GM12891 (cell line): ENCODE measurements around the gene DQX1.

Experiments
- POLR2A ChIP-seq: IDR thresholded peaks from 2 replicates; pipeline ENCODE4 v1.6.1; 2011; ENCODE audit warnings: low read depth, low read length, control low read depth
- POLR2AphosphoS5 ChIP-seq: IDR thresholded peaks from 2 replicates; pipeline ENCODE4 v1.6.1; 2011; ENCODE audit warnings: low read depth, low read length, control low read depth
- POU2F2 ChIP-seq: IDR thresholded peaks from 2 replicates; pipeline ENCODE4 v1.6.1; 2011; ENCODE audit warnings: low read depth, mild to moderate bottlenecking, control low read depth, low read length, moderate library complexity
- TAF1 ChIP-seq: IDR thresholded peaks from 2 replicates; pipeline ENCODE4 v1.6.1; 2011; ENCODE audit warnings: low read depth, low read length, control low read depth

DNA sequence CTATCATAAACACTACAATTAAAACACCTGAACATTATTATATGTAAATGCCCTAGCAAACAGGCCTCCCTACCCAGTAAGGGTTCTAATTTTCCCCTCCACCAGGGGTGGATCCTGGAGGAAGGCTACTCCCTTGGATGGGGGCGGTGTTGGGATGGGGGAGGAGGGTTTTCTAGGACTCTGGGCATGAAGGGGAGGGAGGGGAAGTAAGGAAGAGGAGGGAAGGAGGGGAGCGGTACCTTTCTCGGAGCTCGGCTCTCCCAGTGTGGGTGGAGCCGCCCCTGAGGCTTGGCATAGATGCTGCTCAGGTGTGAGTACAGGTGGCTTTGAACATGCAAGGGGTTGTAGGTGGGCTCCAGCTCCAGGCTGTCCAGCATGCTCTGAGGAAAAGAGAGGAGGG, 33.9 kb upstream of the DQX1 start:
- TF ChIP-seq POLR2AphosphoS5 (no peak), TAF1 (no peak), POLR2A (no peak), POU2F2 (no peak)
